Measurements from ENCODE around the gene SH2B3. TPM values are rescaled to one million over a fixed set of nuclear protein-coding genes. Genes with fewer than 3 reads are reported as not detected.

Gene SH2B3
- total RNA-seq, result 10 to 100 TPM; 35.8 to 38.7 TPM

GRCh38 chr12:111405859-111406473 is at the start of gene SH2B3:
SH2B3 (plus strand) TSS chr12:111405923; CDS start chr12:111418146, 12,223 bp downstream.

GRCh38 chr12:111368788-111369495 is 36.8 kb upstream of the SH2B3 start, which contains the start of gene PHETA1:
PHETA1 (minus strand) TSS chr12:111369095; CDS start chr12:111363427, 5,668 bp downstream.

Other genes with a start within 250 kb of the SH2B3 start
- 1 to 10 TPM; 1.3 to 2.2 TPM for gene PHETA1, start 36.8 kb upstream of the SH2B3 start, total RNA-seq
- 10 to 100 TPM; 36.7 to 41.7 TPM for gene ATXN2, start 193.4 kb downstream of the SH2B3 start, total RNA-seq